Osteocyte (in vitro differentiated cells): ENCODE data around the gene TTC7B. TPM values are rescaled to one million over a fixed set of nuclear protein-coding genes. Genes with fewer than 3 reads are reported as not detected.

ENCODE experiments used
- DNase-seq: peaks from one replicate; pipeline ENCODE4 v3.0.0; 2021; ENCODE audit warnings: mixed read lengths; ENCODE audit not compliant: unreplicated experiment; ENCODE audit errors: extremely low spot score
- H3K27ac Mint-ChIP-seq: one replicate; pipeline ENCODE4 v1.8.0; 2021; ENCODE audit warnings: mild to moderate bottlenecking, mixed read lengths; ENCODE audit not compliant: unreplicated experiment
- H3K27me3 Mint-ChIP-seq: one replicate; pipeline ENCODE4 v1.8.0; 2021; ENCODE audit warnings: mixed read lengths; ENCODE audit not compliant: unreplicated experiment
- H3K36me3 Mint-ChIP-seq: one replicate; pipeline ENCODE4 v1.8.0; 2021; ENCODE audit warnings: mixed read lengths; ENCODE audit not compliant: unreplicated experiment
- H3K4me1 Mint-ChIP-seq: one replicate; pipeline ENCODE4 v1.8.0; 2021; ENCODE audit warnings: mixed read lengths; ENCODE audit not compliant: unreplicated experiment
- H3K4me3 Mint-ChIP-seq: one replicate; pipeline ENCODE4 v1.8.0; 2021; ENCODE audit warnings: mild to moderate bottlenecking, moderate library complexity, mixed read lengths; ENCODE audit not compliant: unreplicated experiment
- H3K9me3 Mint-ChIP-seq: one replicate; pipeline ENCODE4 v1.8.0; 2021; ENCODE audit warnings: mixed read lengths; ENCODE audit not compliant: unreplicated experiment
- total RNA-seq: library from RNA; stranded (reverse); gene quantifications from 2 replicates; pipeline ENCODE4 v1.2.1, GENCODE V29; 2021
- TF ChIP-seq, protein P1 (sequence below): fragments of 200-600 bp; sonication (generic); IDR thresholded peaks from 2 replicates; pipeline ENCODE4 v1.5.0; 2021; ENCODE audit warnings: antibody characterized with exemption, mild to moderate bottlenecking, moderate library complexity

Gene TTC7B
- total RNA-seq, 1 donor from 2014 or later = 43.2 TPM

DNA sequence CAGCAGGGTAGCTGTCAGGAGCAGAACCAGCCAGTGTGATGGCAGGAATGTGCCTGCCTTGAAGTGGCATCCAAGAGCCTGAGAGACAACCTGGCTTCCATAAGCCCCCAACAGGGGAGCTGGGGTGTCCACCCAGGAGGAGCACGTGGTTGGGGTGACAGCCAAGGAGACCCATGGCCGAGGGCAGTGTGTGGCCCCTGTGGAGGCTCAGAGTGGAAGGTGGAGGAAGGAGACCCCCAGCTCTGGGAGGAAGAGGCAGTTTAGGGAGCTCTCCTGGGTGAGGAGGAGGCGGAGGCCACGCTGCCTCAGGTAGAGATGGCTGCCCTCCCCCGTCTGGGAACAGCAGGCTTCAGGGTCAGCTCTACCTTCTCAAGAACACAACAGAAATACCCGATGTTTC, 272.4 kb downstream of the TTC7B start:
- TF ChIP-seq, protein P1, sequence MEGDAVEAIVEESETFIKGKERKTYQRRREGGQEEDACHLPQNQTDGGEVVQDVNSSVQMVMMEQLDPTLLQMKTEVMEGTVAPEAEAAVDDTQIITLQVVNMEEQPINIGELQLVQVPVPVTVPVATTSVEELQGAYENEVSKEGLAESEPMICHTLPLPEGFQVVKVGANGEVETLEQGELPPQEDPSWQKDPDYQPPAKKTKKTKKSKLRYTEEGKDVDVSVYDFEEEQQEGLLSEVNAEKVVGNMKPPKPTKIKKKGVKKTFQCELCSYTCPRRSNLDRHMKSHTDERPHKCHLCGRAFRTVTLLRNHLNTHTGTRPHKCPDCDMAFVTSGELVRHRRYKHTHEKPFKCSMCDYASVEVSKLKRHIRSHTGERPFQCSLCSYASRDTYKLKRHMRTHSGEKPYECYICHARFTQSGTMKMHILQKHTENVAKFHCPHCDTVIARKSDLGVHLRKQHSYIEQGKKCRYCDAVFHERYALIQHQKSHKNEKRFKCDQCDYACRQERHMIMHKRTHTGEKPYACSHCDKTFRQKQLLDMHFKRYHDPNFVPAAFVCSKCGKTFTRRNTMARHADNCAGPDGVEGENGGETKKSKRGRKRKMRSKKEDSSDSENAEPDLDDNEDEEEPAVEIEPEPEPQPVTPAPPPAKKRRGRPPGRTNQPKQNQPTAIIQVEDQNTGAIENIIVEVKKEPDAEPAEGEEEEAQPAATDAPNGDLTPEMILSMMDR = no peak
- Mint-ChIP-seq H3K27me3 (no peaks in the 10 kb centered on the region), H3K4me1 (peaks cover 11% of the 10 kb centered on the region), H3K4me3 (no peak overlapping the region), H3K36me3 (peaks cover 13% of the 10 kb centered on the region), H3K27ac (no peak overlapping the region), H3K9me3 (no peaks in the 10 kb centered on the region)
- no peak for DNase-seq

- Mint-ChIP-seq H3K4me1 (peaks cover 7% of the 10 kb centered on the region), H3K27ac (peak overlapping the region; percentile 18), H3K4me3 (no peak overlapping the region), H3K9me3 (no peaks in the 10 kb centered on the region), H3K36me3 (peaks cover 21% of the 10 kb centered on the region), H3K27me3 (no peaks in the 10 kb centered on the region)
- TF ChIP-seq, protein P1 = no peak
- DNase-seq = no peak
These were observed 275.1 kb downstream of the TTC7B start for GRCh38 chr14:90541076-90541634.

DNA sequence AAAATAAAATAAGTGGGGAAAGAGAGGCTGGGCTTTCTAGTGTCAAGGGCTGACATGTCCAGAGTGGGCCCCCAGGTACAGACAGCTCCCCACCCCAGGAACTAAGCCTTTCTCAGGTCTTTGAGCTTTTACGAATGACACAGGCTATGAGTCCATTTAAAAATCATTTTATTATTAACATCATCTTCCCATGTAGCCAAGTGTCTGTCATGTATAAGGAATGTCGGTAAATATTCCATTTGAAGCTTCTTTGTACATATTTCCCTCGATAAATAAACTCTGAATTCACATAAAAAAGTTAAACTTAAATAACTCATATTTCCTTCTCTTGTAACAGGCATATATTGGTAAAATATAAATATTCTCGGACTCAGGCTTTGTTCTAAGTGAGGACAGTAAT, 275.8 kb downstream of the TTC7B start:
- no peak overlapping the region for H3K4me3 Mint-ChIP-seq
- peaks cover 21% of the 10 kb centered on the region for H3K36me3 Mint-ChIP-seq
- TF ChIP-seq, protein P1 = no peak
- no peak for DNase-seq
- peak overlapping the region; percentile 18 for H3K27ac Mint-ChIP-seq
- H3K27me3 Mint-ChIP-seq = no peaks in the 10 kb centered on the region
- H3K9me3 Mint-ChIP-seq = no peaks in the 10 kb centered on the region
- H3K4me1 Mint-ChIP-seq = peaks cover 6% of the 10 kb centered on the region

- Mint-ChIP-seq H3K36me3 (peaks cover 21% of the 10 kb centered on the region), H3K27me3 (no peaks in the 10 kb centered on the region), H3K4me3 (no peak overlapping the region), H3K4me1 (peaks cover 6% of the 10 kb centered on the region), H3K27ac (no peak overlapping the region), H3K9me3 (no peaks in the 10 kb centered on the region)
- no peak for DNase-seq
- TF ChIP-seq, protein P1 = no peak
These were observed 276.2 kb downstream of the TTC7B start for GRCh38 chr14:90539996-90540395.

- no peak for DNase-seq
- peaks cover 8% of the 10 kb centered on the region for H3K4me1 Mint-ChIP-seq
- no peak overlapping the region for H3K27ac Mint-ChIP-seq
- H3K36me3 Mint-ChIP-seq = peaks cover 21% of the 10 kb centered on the region
- no peaks in the 10 kb centered on the region for H3K27me3 Mint-ChIP-seq
- H3K4me3 Mint-ChIP-seq = no peak overlapping the region
- TF ChIP-seq, protein P1 = no peak
- no peaks in the 10 kb centered on the region for H3K9me3 Mint-ChIP-seq
These were observed 276.8 kb downstream of the TTC7B start for GRCh38 chr14:90539496-90539775.
